PC-9 (cell line): ENCODE results near the gene HEG1.

Experiments used
- CTCF ChIP-seq: fragments of 200-600 bp; sonication (generic); conservative IDR thresholded peaks from 2 replicates; pipeline ENCODE4 v1.6.1; 2017; ENCODE audit warnings: mixed run types, antibody characterized with exemption, mild to moderate bottlenecking, moderate library complexity
- EZH2 ChIP-seq: fragments of 200-600 bp; sonication (generic); IDR thresholded peaks from 2 replicates; pipeline ENCODE4 v1.8.0; 2017; ENCODE audit warnings: antibody characterized with exemption, low read depth

- TF ChIP-seq CTCF, result no peak
- TF ChIP-seq EZH2, result no peak
Measured at GRCh38 chr3:125003369-125003853, 52.4 kb downstream of the HEG1 start.
